Smooth muscle cell (in vitro differentiated cells): ENCODE results near the gene MTHFD2. TPM values are rescaled to one million over a fixed set of nuclear protein-coding genes. Genes with fewer than 3 reads are reported as not detected.

Source experiments
- DNase-seq: peaks from one replicate; lab custom pipeline; 2025; ENCODE audit not compliant: unreplicated experiment; lab: John Stamatoyannopoulos, UW
- H2AFZ ChIP-seq: fragments of 200-600 bp; sonication (generic); 2 replicates; pipeline ENCODE4 v1.6.0; 2016; ENCODE audit warnings: antibody characterized with exemption, low read depth, mild to moderate bottlenecking
- H3F3A ChIP-seq: fragments of 200-600 bp; sonication (generic); 2 replicates; pipeline ENCODE4 v1.6.0; 2017; ENCODE audit warnings: antibody characterized with exemption, low read depth
- H3K27ac ChIP-seq: fragments of 200-600 bp; sonication (generic); 2 replicates; pipeline ENCODE4 v1.5.1; 2016; ENCODE audit warnings: low read depth, mild to moderate bottlenecking
- H3K27me3 ChIP-seq: fragments of 200-600 bp; sonication (generic); 2 replicates; pipeline ENCODE4 v1.6.1; 2016; ENCODE audit warnings: low read depth, mild to moderate bottlenecking
- H3K36me3 ChIP-seq: fragments of 200-600 bp; sonication (generic); 2 replicates; pipeline ENCODE4 v1.5.1; 2016; ENCODE audit warnings: low read depth
- H3K4me1 ChIP-seq: fragments of 200-600 bp; sonication (generic); 2 replicates; pipeline ENCODE4 v1.5.1; 2016; ENCODE audit warnings: low read depth
- H3K4me2 ChIP-seq: fragments of 200-600 bp; sonication (generic); 2 replicates; pipeline ENCODE4 v1.6.0; 2016; ENCODE audit warnings: mild to moderate bottlenecking
- H3K4me3 ChIP-seq: fragments of 200-600 bp; sonication (generic); 2 replicates; pipeline ENCODE4 v1.5.1; 2016; ENCODE audit warnings: mild to moderate bottlenecking
- H3K79me2 ChIP-seq: fragments of 200-600 bp; sonication (generic); 2 replicates; pipeline ENCODE4 v1.6.0; 2016; ENCODE audit warnings: low read depth, mild to moderate bottlenecking
- H3K9ac ChIP-seq: fragments of 200-600 bp; sonication (generic); 2 replicates; pipeline ENCODE4 v1.6.0; 2016; ENCODE audit warnings: low read depth
- H3K9me3 ChIP-seq: fragments of 200-600 bp; sonication (generic); replicated peaks from 2 replicates; pipeline ENCODE4 v1.5.1; 2016; ENCODE audit warnings: low read depth
- H4K20me1 ChIP-seq: fragments of 200-600 bp; sonication (generic); 2 replicates; pipeline ENCODE4 v1.6.0; 2016; ENCODE audit warnings: low read depth
- CTCF ChIP-seq: fragments of 200-600 bp; sonication (generic); IDR thresholded peaks from 2 replicates; pipeline ENCODE4 v1.5.1; 2017; ENCODE audit warnings: borderline replicate concordance, mild to moderate bottlenecking, antibody characterized with exemption; ENCODE audit not compliant: insufficient read depth, poor library complexity, severe bottlenecking
- WGBS: methylation state at CpG from one replicate; pipeline ENCODE4 v1.1.7; 2016; ENCODE audit warnings: low lambda C conversion rate; 5-methylcytosine and 5-hydroxymethylcytosine counted together
- polyA plus RNA-seq: library from polyadenylated mRNA; unstranded; fragments of >200 nt; fragmentation: Nextera tagmentation; extraction: Ambion mirVana; gene quantifications from 2 replicates; pipeline ENCODE4 v1.2.1, GENCODE V29; 2016
- total RNA-seq: library from RNA; depleted of rRNA; stranded (reverse); fragments of >200 nt; gene quantifications from 2 replicates; pipeline ENCODE4 v1.2.3, GENCODE V29; 2014

MTHFD2 gene
- total and polyA plus RNA-seq, 2 experiments from 2014 or later, result 63.6 to 136 TPM

DNA sequence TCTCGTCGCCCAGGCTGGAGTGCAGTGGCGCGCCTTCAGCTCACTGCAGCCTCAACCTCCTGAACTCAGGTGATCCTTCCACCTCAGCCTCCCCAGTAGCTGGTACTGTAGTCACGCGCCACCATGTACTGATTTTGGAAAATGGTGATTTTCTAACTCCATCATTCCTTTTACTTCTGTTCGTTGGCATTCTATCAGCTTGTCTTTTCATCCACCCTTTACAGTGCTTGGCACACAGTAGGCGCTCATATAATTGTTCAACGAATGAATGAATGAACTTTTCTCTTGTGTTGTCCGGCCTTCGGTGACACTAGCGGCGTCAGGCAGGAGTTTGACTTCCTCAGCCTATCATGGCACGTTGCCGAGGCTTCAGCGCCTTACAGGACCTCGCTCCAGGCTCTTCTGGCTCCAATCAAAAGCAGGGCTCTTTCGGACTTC, 373 bp upstream of the MTHFD2 start:
- TF ChIP-seq CTCF, result no peak
- H3K4me3 ChIP-seq, result peak overlapping the region; percentile 78
- H3K4me1 ChIP-seq, result peaks cover 14% of the 10 kb centered on the region
- no peaks in the 10 kb centered on the region for H3K27me3 ChIP-seq
- peaks cover 40% of the 10 kb centered on the region for H4K20me1 ChIP-seq
- H3K9me3 ChIP-seq, result no peaks in the 10 kb centered on the region
- no peak for DNase-seq
- no peak overlapping the region for H2AFZ ChIP-seq
- peak overlapping the region; percentile 28 for H3K9ac ChIP-seq
- no peaks in the 10 kb centered on the region for H3K36me3 ChIP-seq
- H3F3A ChIP-seq, result no peaks in the 10 kb centered on the region
- WGBS, result 33% methylated on average over 18 of the region's 18 CpGs
- H3K27ac ChIP-seq, result peak overlapping the region; percentile 95
- peaks cover 40% of the 10 kb centered on the region for H3K79me2 ChIP-seq
- H3K4me2 ChIP-seq, result peak overlapping the region; percentile 90

DNA sequence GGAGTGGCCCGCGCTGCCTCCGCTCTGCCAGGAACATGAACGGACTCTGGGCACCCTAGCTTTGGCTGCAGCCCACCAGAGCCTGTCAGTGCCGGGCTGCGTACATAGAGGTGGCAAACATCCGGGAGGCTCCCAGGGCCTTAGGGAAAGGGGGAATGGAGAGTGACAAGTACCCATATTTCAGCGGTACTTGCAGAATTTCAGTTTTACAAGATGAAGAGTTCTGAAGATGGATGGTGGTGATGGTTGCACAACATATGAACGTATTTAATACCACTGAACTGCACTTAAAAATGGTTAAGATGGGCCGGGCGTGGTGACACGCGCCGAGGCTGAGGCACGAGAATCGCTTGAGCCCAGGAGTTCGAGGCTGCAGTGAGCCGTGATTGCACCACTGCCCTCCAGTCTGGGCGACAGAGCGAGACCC, 873 bp downstream of the MTHFD2 start:
- H3K36me3 ChIP-seq, result no peaks in the 10 kb centered on the region
- peak overlapping the region; percentile 94 for H3K9ac ChIP-seq
- no peak overlapping the region for H2AFZ ChIP-seq
- no peak for DNase-seq
- H3K4me2 ChIP-seq, result peak overlapping the region; percentile 90
- no peak for TF ChIP-seq CTCF
- H3K4me3 ChIP-seq, result peak overlapping the region; percentile 78
- under 1% methylated on average over 20 of the region's 20 CpGs for WGBS
- peak overlapping the region; percentile 95 for H3K27ac ChIP-seq
- H3K27me3 ChIP-seq, result no peaks in the 10 kb centered on the region
- H3F3A ChIP-seq, result no peaks in the 10 kb centered on the region
- peaks cover 52% of the 10 kb centered on the region for H3K79me2 ChIP-seq
- H3K9me3 ChIP-seq, result no peaks in the 10 kb centered on the region
- peaks cover 52% of the 10 kb centered on the region for H4K20me1 ChIP-seq
- peaks cover 14% of the 10 kb centered on the region for H3K4me1 ChIP-seq

DNA sequence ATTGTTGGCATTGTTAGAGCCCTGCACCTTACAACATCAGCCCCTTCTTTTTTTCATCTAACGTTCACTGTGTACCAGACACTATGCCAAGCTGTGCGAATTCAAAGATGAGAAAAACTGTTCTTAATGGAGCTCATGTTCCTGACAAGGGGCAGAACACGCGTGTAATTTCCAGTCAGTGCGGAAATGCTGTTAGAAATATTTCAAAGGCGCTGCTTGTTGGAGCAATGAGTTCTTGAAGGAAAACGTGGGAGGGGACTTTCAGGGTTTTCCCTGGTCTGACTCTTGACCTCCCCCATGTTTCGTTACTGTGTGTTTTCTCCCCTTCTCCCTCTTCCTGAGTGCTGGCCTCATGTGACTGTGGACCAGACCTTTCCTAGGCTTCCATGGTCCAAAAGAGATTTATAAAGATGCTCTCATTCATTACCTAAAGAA, 1.5 kb downstream of the MTHFD2 start:
- peak overlapping the region; percentile 94 for H3K9ac ChIP-seq
- H3K27me3 ChIP-seq, result no peaks in the 10 kb centered on the region
- no peaks in the 10 kb centered on the region for H3F3A ChIP-seq
- peaks cover 14% of the 10 kb centered on the region for H3K4me1 ChIP-seq
- H3K79me2 ChIP-seq, result peaks cover 58% of the 10 kb centered on the region
- no peak for TF ChIP-seq CTCF
- peaks cover 58% of the 10 kb centered on the region for H4K20me1 ChIP-seq
- peak overlapping the region; percentile 90 for H3K4me2 ChIP-seq
- no peaks in the 10 kb centered on the region for H3K36me3 ChIP-seq
- peak overlapping the region; percentile 78 for H3K4me3 ChIP-seq
- WGBS, result 1% methylated on average over 8 of the region's 8 CpGs
- peak overlapping the region; percentile 95 for H3K27ac ChIP-seq
- H3K9me3 ChIP-seq, result no peaks in the 10 kb centered on the region
- no peak for DNase-seq
- H2AFZ ChIP-seq, result no peak overlapping the region

DNA sequence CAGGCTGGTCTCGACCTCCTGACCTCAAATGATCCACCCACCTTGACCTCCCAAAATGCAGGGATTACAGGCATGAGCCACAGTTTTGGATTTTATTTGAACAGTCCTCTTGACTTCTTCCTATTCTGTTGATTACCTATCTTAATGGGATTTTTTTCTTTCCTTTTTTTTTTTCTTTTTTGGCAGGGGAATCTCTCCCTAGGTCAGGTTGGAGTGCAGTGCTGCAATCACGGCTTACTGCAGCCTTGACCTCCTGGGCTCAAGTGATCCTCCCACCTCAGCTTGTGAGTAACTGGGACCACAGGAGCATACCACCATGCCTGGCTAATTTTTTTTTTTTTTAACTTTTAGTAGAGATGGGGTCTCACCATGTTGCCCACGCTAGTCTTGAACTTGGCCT, 2.8 kb downstream of the MTHFD2 start:
- H3K4me3 ChIP-seq, result peak overlapping the region; percentile 78
- DNase-seq, result no peak
- peaks cover 71% of the 10 kb centered on the region for H4K20me1 ChIP-seq

More for the DNA sequence above, 2.8 kb downstream of the MTHFD2 start:
- H3K79me2 ChIP-seq, result peaks cover 71% of the 10 kb centered on the region
- WGBS, result 71% methylated on average over 3 of the region's 3 CpGs
- no peaks in the 10 kb centered on the region for H3F3A ChIP-seq
- no peak for TF ChIP-seq CTCF
- no peaks in the 10 kb centered on the region for H3K27me3 ChIP-seq
- no peak overlapping the region for H3K9ac ChIP-seq
- no peaks in the 10 kb centered on the region for H3K9me3 ChIP-seq
- H3K4me1 ChIP-seq, result peaks cover 21% of the 10 kb centered on the region
- H3K4me2 ChIP-seq, result peak overlapping the region; percentile 90
- peak overlapping the region; percentile 95 for H3K27ac ChIP-seq
- no peak overlapping the region for H2AFZ ChIP-seq
- H3K36me3 ChIP-seq, result no peaks in the 10 kb centered on the region
